IgD-negative memory B cell (primary cell): ENCODE data around the gene TBXAS1. TPM values are rescaled to one million over a fixed set of nuclear protein-coding genes. Genes with fewer than 3 reads are reported as not detected.

Experiments used
- H3K27ac Mint-ChIP-seq, 3 donors: one replicate each; pipeline ENCODE4 v1.8.0; 2020 to 2022; ENCODE audit warnings: mild to moderate bottlenecking in 3 of 3, mixed read lengths in 3 of 3, moderate library complexity in 1 of 3
- H3K27me3 Mint-ChIP-seq: one replicate; pipeline ENCODE4 v1.8.0; 2021; ENCODE audit warnings: mixed read lengths
- H3K36me3 Mint-ChIP-seq: one replicate; pipeline ENCODE4 v1.8.0; 2020; ENCODE audit warnings: mild to moderate bottlenecking, mixed read lengths
- H3K4me1 Mint-ChIP-seq, 3 donors: one replicate each; pipeline ENCODE4 v1.8.0; 2020 to 2022; ENCODE audit warnings: mixed read lengths in 3 of 3, mild to moderate bottlenecking in 1 of 3
- H3K4me3 Mint-ChIP-seq, 4 donors: one replicate each; pipeline ENCODE4 v1.8.0; 2020 to 2022; ENCODE audit warnings: mild to moderate bottlenecking in 4 of 4, mixed read lengths in 4 of 4, moderate library complexity in 3 of 4
- H3K9me3 Mint-ChIP-seq, 3 donors: one replicate each; pipeline ENCODE4 v1.8.0; 2020 to 2021; ENCODE audit warnings: mixed read lengths in 3 of 3, mild to moderate bottlenecking in 1 of 3
- polyA plus RNA-seq: library from polyadenylated mRNA; unstranded; fragments of 300-500 nt; fragmentation: Illumina TruSeq; gene quantifications from one replicate; pipeline ENCODE4 v1.2.3, GENCODE V29; 2021

The TBXAS1 gene
- polyA plus RNA-seq, 1 donor from 2014 or later, result 16.7 TPM

DNA sequence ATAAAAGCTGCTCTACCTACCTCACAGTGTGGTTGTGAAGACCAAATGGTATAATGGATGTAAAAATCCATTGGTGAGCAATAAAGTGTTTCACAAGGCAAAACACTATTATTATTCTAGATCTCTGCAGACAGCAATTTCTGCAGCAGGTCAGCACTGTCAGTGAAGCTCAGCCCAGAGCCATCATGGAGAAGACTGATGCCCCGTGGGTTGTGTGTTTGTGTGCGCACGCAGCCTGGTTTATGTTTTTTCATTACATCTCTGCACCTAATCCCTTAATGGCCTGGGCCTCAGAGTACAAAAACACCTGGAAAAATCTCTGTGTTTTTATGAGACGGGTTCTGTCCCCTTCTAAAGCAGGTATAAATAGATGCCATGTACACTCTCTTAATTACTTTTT, 169.5 kb downstream of the TBXAS1 start:
- H3K27ac Mint-ChIP-seq, result no peak overlapping the region
- no peaks in the 10 kb centered on the region for H3K27me3 Mint-ChIP-seq
- H3K4me3 Mint-ChIP-seq, result no peak overlapping the region
- H3K36me3 Mint-ChIP-seq, result no peaks in the 10 kb centered on the region
- no peaks in the 10 kb centered on the region for H3K9me3 Mint-ChIP-seq
- peaks cover 0 to 6% (median 2%) of the 10 kb centered on the region in 3 donors for H3K4me1 Mint-ChIP-seq

DNA sequence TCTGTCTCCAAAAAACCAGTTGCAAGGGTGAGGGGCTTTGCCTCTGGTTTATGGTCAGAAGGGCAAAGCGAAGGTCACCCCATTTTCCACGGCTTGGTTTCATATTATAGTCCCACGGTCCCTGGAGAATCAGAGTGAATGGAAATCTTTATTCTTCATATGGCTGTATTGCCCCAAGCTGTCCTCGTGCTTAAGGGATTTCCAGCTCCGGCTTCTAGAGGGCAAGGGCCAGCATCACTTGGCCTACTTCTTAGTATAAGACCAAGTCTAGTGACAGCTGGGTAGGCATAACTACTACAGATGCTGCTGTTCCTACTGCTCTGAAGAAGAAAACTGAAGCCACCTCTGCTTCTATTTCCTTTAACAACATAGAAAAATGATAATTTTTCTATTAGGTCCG, 170.5 kb downstream of the TBXAS1 start:
- Mint-ChIP-seq H3K36me3 (no peaks in the 10 kb centered on the region), H3K4me3 (no peak overlapping the region), H3K9me3 (no peaks in the 10 kb centered on the region), H3K4me1 (peaks cover 0 to 6% (median 2%) of the 10 kb centered on the region in 3 donors), H3K27me3 (no peaks in the 10 kb centered on the region), H3K27ac (no peak overlapping the region)

DNA sequence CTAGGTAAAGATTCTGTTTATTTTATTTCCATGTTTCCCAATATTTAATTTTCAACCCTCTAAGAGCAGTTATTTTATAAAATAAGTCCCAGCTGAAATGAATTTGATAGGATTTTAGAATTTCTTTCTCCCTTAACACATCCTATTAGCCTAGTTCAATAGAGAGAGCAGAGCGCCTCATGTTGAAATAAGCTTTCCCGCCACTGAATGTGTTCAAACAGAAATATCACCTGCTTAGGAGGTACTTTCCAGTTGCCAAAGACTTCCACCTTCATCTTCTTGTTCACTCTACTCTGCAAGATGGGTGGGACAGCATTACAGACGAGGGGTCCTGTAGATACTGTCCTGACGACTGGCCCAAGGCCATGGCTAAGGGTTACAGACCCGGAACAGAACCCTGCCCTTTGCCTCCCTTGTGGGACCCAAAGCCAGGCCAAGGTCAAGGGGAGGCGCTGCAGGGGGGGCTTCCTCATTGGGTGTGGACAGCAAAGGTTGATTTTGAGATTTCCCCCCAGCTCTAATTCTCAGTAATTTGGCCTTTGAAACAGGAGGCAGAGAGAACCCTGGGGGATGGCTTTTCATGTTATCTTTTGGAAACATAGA, 171.7 kb downstream of the TBXAS1 start:
- Mint-ChIP-seq H3K9me3 (no peaks in the 10 kb centered on the region), H3K27ac (peak overlapping the region in 1 of 3 donors; percentile 71), H3K36me3 (no peaks in the 10 kb centered on the region), H3K27me3 (no peaks in the 10 kb centered on the region), H3K4me3 (no peak overlapping the region), H3K4me1 (peaks cover 0 to 6% (median 2%) of the 10 kb centered on the region in 3 donors)

DNA sequence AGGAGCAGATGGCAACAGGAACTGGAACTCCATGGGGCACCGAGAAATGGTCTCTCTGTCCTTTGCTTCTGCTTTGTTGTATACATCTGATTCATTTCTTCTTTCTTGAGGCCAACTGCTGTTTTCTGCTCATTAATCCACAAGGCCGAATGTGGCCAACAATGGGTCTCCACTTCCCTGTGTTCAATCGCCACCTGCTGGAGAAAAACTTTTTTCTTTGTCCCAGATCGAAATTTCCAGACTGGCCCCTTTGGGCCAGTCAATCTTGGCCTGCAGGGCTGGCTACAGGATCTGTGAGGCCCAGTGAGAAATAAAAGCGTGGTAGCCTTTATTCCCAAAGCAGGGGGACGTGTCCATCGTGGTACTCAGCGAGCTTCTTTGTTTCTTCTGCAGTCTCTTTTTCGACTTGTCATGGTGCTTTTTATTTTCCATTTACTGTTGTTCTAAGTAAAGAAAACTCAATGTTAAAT, 174.9 kb downstream of the TBXAS1 start:
- H3K36me3 Mint-ChIP-seq, result no peaks in the 10 kb centered on the region
- peak overlapping the region in 1 of 3 donors; percentile 0 for H3K27ac Mint-ChIP-seq
- no peaks in the 10 kb centered on the region for H3K27me3 Mint-ChIP-seq
- peaks cover 0 to 6% (median 2%) of the 10 kb centered on the region in 3 donors for H3K4me1 Mint-ChIP-seq
- no peak overlapping the region for H3K4me3 Mint-ChIP-seq
- H3K9me3 Mint-ChIP-seq, result no peaks in the 10 kb centered on the region

DNA sequence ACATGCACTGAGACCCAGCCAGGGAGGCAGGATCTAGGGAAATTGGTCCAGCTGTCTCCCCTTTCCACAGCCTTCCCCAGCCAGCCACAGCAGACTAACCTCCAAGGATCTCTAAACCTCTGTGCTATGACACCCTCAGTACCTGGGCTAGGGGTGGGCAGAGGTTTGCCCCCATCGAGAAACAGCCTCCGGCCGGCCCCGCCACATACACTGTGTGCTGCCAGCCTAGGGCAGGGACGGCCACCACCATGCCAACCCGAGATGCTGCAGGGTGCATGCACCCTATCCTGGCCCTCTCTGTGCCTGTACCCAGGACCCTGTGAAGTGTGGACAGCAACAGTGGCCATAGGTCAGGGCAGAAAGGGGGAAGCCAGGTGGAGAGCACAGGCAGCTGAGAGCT, 175.6 kb downstream of the TBXAS1 start:
- H3K4me3 Mint-ChIP-seq, result no peak overlapping the region
- H3K4me1 Mint-ChIP-seq, result peaks cover 0 to 6% (median 2%) of the 10 kb centered on the region in 3 donors

DNA sequence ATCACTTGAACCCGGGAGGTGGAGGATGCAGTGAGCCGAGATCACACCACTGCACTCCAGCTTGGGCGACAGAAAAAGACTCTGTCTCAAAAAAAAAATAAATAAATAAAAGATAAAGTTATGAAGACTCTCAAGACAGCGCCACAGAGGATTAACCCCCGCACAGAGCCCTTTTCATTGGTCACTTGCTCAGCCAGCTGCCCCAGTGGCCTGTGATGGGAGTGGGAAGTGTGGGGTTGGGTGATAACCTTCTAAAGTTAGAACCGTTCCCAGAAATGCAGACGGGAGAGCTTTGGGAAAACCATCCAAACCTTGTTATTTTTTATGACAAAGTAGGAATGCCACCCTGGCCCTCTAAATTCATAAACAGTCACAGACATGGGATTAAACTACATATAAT, 176.3 kb downstream of the TBXAS1 start:
- Mint-ChIP-seq H3K27ac (peak overlapping the region in 1 of 3 donors; percentile 43), H3K36me3 (no peaks in the 10 kb centered on the region), H3K4me1 (peaks cover 0 to 6% (median 2%) of the 10 kb centered on the region in 3 donors), H3K27me3 (no peaks in the 10 kb centered on the region), H3K9me3 (no peaks in the 10 kb centered on the region), H3K4me3 (no peak overlapping the region)

More for the DNA sequence above, 175.6 kb downstream of the TBXAS1 start:
- Mint-ChIP-seq H3K9me3 (no peaks in the 10 kb centered on the region), H3K36me3 (no peaks in the 10 kb centered on the region), H3K27me3 (no peaks in the 10 kb centered on the region), H3K27ac (no peak overlapping the region)

DNA sequence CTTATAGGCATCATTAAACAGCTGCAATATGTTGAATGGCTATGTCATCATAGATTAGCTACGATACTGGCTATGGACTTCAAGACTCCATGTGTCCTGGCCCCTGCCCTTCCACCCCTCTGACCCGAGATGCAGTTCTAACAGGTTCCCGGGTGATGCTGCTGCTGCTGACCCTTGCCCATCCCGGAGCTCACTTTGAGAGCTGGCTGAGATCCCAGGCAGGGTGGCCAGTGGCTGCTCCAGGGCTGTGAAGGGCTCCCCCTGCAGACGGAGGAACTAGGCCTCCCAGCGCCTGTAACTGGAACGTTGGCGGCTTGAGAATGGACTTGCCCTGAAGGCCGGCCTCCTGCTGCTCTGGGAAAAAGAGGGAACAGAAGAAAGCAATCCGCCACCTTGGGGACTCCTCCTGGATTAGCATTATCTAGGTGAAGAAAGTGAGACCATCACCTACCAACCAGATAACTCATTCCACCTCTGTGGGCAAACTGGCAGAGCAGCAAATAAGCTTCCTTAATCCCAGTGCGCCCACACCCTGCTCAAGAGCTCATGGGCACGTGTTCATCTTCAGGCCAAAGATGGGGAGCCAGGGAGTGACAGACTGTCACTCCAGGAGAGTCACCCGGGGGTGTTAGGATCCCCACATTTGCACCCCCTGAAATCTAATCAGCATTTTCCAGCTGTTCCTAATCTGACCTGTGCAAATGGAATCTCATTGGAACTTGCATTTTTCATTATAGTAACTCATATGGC, 176.9 kb downstream of the TBXAS1 start:
- no peak overlapping the region for H3K4me3 Mint-ChIP-seq
- H3K27ac Mint-ChIP-seq, result peak overlapping the region in 1 of 3 donors; percentile 43

DNA sequence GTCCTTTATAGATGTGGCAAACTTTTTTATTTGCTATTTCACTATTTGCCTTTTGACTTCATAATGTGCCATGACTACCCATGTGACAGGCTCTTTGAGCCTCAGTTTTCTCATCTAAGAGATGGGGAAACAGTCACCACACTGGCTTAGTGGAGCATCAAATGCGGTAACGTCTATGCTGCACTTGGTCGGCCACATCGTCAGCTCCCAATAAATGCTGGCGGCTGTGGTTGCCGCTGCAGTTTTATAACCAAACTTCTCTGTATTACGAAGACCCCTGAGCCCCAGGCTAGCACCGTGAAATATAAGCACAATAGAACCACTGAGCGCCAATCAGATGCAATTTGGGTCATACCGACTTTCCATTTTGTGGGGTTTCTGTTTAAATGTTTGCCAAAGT, 177.5 kb downstream of the TBXAS1 start:
- Mint-ChIP-seq H3K9me3 (no peaks in the 10 kb centered on the region), H3K27me3 (no peaks in the 10 kb centered on the region), H3K4me1 (peaks cover 0 to 7% (median 2%) of the 10 kb centered on the region in 3 donors), H3K4me3 (no peak overlapping the region), H3K36me3 (peaks cover 3% of the 10 kb centered on the region), H3K27ac (no peak overlapping the region)

More for the DNA sequence above, 176.9 kb downstream of the TBXAS1 start:
- peaks cover 0 to 4% (median 2%) of the 10 kb centered on the region in 3 donors for H3K4me1 Mint-ChIP-seq
- H3K36me3 Mint-ChIP-seq, result no peaks in the 10 kb centered on the region
- H3K9me3 Mint-ChIP-seq, result no peaks in the 10 kb centered on the region
- no peaks in the 10 kb centered on the region for H3K27me3 Mint-ChIP-seq

DNA sequence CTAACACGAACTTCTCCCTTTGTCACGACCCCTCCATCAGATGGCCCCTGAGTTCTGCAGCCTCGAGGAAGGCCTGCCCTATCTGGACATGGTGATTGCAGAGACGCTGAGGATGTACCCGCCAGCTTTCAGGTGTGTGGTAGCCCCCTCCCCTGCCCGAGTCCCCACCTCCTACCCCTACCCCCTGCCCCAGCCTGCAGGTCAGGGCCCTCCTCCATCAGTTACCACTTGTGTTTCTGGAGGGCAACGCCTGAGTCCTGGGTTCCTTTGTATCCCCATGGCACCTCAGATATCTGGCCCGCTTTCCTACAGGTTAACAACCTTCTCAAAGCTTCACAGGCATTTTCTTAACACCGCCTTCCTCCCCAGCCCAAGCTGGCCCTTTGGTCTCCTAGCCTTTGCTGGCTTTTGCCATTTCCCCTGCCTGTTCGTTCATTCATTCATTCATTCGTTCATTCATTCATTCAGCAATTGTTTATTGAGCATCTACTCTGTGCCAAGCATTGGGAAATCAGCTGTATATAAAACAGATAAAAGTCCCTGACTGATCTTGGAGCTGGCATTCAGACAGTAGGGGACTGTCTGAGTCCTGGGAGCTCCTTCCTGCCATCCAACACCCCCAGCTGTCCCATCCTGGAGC, 178.1 kb downstream of the TBXAS1 start:
- Mint-ChIP-seq H3K36me3 (peaks cover 3% of the 10 kb centered on the region), H3K27ac (no peak overlapping the region), H3K9me3 (no peaks in the 10 kb centered on the region), H3K4me1 (peaks cover 0 to 5% (median 2%) of the 10 kb centered on the region in 3 donors), H3K4me3 (no peak overlapping the region), H3K27me3 (no peaks in the 10 kb centered on the region)

DNA sequence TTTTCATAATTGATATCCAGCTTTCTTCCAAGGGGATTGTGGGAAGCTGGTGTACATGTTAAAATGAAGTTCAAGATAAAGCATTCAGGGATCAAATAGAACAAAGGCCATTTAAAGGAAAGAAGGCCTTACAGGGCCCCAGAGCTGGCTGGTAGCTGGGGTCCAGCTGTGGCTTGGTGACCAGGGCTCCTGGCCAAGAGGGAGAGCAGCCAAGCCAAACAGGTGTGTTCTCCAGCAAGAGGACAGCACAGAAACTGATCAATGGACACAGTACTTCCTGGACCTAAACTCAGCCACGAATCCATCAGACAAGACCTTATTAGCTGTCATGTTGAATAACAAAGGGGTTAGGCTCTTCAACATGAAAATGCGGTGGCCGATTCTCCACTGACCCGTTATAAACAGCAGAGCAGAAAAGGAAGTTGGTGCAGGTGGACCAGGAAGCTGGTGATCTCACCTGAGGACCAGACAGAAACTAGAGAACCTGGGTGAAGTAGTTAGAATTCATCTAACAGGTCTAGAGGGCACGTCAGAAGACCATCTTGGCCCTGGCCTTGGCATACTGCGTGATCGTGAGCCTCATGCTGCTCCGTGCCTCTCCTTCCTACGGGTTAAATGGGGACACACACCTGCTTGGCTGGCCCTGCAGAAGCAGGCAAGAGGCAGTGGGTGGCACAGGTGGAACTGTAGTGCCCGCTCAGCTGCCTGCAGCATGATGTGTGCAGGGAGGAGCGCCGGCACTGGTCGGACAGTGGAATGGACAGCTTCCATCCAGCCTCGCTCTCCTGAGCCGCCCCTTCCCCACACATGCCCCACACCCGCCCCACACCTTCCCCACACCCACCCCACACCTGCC, 179.9 kb downstream of the TBXAS1 start:
- H3K36me3 Mint-ChIP-seq, result peaks cover 5% of the 10 kb centered on the region
- H3K27ac Mint-ChIP-seq, result no peak overlapping the region
- no peaks in the 10 kb centered on the region for H3K27me3 Mint-ChIP-seq
- H3K4me3 Mint-ChIP-seq, result no peak overlapping the region
- H3K9me3 Mint-ChIP-seq, result peaks cover 0 to 2% (median 0%) of the 10 kb centered on the region in 3 donors
- peaks cover 0 to 3% (median 0%) of the 10 kb centered on the region in 3 donors for H3K4me1 Mint-ChIP-seq

DNA sequence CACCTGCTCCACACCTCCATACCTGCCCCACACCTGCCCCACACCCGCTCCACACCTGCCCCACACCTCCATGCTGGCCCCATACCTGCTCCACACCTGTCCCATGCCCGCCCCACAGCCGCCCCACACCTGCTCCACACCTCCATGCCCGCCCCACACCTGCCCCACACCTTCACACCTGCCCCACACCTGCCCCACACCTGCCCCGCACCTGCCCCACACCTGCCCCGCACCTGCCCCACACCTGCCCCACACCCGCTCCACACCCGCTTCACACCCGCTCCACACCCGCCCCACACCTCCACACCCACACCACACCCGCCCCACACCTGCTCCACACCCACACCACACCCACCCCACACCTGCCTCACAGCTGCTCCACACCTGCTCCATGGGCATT, 180.7 kb downstream of the TBXAS1 start:
- Mint-ChIP-seq H3K9me3 (peaks cover 0 to 2% (median 0%) of the 10 kb centered on the region in 3 donors), H3K4me1 (peaks cover 0 to 3% (median 0%) of the 10 kb centered on the region in 3 donors), H3K27ac (no peak overlapping the region), H3K27me3 (no peaks in the 10 kb centered on the region), H3K4me3 (no peak overlapping the region), H3K36me3 (peaks cover 5% of the 10 kb centered on the region)

DNA sequence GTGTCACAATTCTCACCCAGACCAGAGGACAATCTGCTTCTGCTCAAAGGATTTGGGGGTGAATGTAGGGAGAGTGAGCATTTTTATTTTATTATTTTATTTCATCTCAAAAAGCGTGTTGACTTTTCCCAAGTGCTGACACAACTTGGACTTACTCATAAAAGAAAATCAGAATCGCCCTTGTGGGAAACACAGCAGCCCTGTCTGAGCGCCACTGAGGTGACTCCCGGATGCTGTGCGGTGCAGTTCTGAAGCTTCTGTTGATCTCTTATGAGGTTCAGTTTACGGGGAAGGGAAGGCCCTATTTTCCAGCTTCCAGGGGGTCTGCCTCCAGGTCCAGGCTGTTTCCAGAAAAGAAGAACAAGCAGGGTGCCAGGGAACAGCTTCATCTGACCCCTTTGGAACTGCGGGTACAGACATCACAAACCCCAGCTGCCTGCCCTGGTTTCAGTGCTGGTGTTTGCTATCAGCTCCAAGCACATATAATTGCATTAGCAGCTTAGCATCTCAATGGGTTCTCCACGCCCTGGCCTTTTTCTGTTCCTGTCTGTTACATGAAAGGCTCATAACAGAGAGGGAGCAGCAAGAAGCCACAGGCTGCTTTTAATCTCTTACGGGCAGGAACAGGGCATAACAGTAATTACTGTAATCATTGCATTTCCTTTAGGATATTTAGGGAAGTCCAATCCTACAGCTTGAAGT, 181.3 kb downstream of the TBXAS1 start:
- peaks cover 0 to 2% (median 0%) of the 10 kb centered on the region in 3 donors for H3K9me3 Mint-ChIP-seq
- H3K36me3 Mint-ChIP-seq, result peaks cover 8% of the 10 kb centered on the region
- H3K27me3 Mint-ChIP-seq, result peaks cover 1% of the 10 kb centered on the region
- no peak overlapping the region for H3K27ac Mint-ChIP-seq
- peaks cover 0 to 3% (median 0%) of the 10 kb centered on the region in 3 donors for H3K4me1 Mint-ChIP-seq
- H3K4me3 Mint-ChIP-seq, result no peak overlapping the region

DNA sequence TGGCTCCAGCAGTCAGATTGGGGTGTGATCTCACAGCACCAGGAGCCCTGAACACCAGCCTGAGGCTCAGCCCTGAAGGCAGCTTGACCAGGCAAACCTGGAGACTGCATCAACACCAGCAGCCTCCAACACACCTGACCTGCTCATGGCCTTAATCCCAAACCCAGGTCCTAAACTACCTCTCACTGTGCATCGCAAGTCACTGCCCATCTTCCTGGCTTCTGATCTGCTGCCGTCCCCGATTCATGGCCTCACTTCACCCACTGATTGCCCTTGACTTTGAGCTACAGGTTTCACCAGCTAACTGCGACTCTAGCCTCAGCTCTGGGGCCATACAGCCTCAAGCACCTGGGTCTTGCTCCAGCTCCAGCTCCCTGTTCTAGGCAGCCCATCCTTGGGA, 184.6 kb downstream of the TBXAS1 start:
- Mint-ChIP-seq H3K9me3 (peaks cover 0 to 2% (median 0%) of the 10 kb centered on the region in 3 donors), H3K4me1 (peaks cover 0 to 5% (median 0%) of the 10 kb centered on the region in 3 donors), H3K27me3 (peaks cover 1% of the 10 kb centered on the region), H3K36me3 (peaks cover 8% of the 10 kb centered on the region), H3K4me3 (no peak overlapping the region), H3K27ac (no peak overlapping the region)

DNA sequence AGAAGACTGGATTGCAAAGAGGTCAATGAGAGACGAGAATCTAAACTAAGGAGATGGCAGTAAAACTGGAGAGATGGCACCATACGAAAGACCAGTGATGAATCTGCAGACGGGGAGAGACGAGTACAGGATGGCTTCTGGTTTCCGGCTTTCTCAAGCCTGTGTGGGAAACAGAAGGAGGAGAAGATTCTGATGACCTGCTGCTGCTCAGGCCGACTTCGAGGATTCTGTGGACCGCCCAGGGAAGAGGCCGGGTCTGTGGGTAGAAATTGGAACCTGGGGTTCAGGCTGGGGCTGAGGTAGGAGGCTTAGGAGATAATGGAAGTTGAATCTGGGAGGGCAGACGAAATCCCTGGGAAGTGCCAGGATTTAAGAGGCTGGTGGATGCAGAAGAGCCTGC, 185.1 kb downstream of the TBXAS1 start:
- H3K36me3 Mint-ChIP-seq, result peaks cover 8% of the 10 kb centered on the region
- H3K4me3 Mint-ChIP-seq, result no peak overlapping the region
- peaks cover 0 to 2% (median 0%) of the 10 kb centered on the region in 3 donors for H3K9me3 Mint-ChIP-seq
- no peak overlapping the region for H3K27ac Mint-ChIP-seq
- H3K27me3 Mint-ChIP-seq, result peaks cover 1% of the 10 kb centered on the region
- H3K4me1 Mint-ChIP-seq, result peaks cover 0 to 5% (median 0%) of the 10 kb centered on the region in 3 donors
